IPS DF 6.9 (cell line): ENCODE results near the gene UBR4.

Source experiments
- DNase-seq: peaks from one replicate; pipeline ENCODE4 v3.0.0-alpha.2; 2013; ENCODE audit warnings: low read depth, low spot score
- H3K27ac ChIP-seq: one replicate; pipeline ENCODE4 v1.5.1; 2013; ENCODE audit warnings: low read length, control low read depth
- H3K27me3 ChIP-seq: 2 replicates; pipeline ENCODE4 v1.6.1; 2013; ENCODE audit warnings: mild to moderate bottlenecking, low read length; ENCODE audit not compliant: control insufficient read depth, insufficient read depth
- H3K36me3 ChIP-seq: 2 replicates; pipeline ENCODE4 v1.6.1; 2013; ENCODE audit warnings: low read length; ENCODE audit not compliant: control insufficient read depth, insufficient read depth
- H3K4me1 ChIP-seq: 2 replicates; pipeline ENCODE4 v1.6.1; 2013; ENCODE audit warnings: low read length; ENCODE audit not compliant: control insufficient read depth, insufficient read depth
- H3K4me3 ChIP-seq: 2 replicates; pipeline ENCODE4 v1.5.1; 2013; ENCODE audit warnings: mild to moderate bottlenecking, low read length
- H3K9me3 ChIP-seq: 2 replicates; pipeline ENCODE4 v1.6.1; 2013; ENCODE audit warnings: low read length, inconsistent platforms; ENCODE audit not compliant: control insufficient read depth, insufficient read depth
- WGBS: extraction: QIAGEN DNeasy Blood & Tissue Kit; methylation state at CpG from one replicate; pipeline ENCODE4 v1.1.7; 2013; ENCODE audit warnings: mixed read lengths, missing lambda C conversion rate; ENCODE audit not compliant: insufficient read length, insufficient coverage; 5-methylcytosine and 5-hydroxymethylcytosine counted together

Gene UBR4

DNA sequence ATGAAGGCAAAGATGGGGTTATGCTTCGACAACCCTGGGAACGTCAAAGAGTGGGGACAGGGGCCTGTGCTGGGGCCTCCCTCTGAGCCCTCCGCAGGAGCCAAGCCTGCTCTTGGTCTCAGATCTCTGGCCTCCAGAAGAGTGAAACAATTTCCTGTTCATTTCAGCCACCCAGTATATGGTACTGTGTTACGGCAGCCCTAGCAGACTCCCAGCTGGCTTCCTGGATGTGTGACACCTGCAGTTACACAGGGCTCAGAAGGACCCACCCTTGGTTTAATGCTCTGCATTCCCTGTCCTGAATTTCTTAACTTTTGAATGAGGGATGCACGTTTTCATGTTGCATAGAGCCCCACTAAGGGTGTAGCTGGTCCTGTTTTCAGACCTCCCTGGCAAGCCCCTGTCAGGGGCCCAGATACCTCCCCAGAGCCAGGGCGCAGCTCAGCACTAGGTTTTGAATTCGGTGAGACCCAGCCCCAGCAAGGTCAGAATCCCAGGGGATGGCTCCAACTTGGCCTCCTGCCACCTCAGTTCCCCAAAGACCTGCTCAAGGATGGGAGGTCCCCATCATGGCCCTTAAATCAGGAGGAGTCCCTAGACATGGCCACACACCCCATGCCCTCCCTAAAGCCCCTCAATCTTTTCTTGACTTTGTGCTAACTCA lies 174.6 kb downstream of the UBR4 start:
- no peaks in the 10 kb centered on the region for H3K36me3 ChIP-seq
- H3K4me1 ChIP-seq = no peaks in the 10 kb centered on the region; the same call in 1 of the 2 replicates
- no peak overlapping the region for H3K4me3 ChIP-seq
- WGBS = no CpG with 5 or more reads among the region's 7 CpGs
- H3K27ac ChIP-seq = no peak overlapping the region
- H3K27me3 ChIP-seq = no peaks in the 10 kb centered on the region
- no peaks in the 10 kb centered on the region for H3K9me3 ChIP-seq
- DNase-seq = no peak

DNA sequence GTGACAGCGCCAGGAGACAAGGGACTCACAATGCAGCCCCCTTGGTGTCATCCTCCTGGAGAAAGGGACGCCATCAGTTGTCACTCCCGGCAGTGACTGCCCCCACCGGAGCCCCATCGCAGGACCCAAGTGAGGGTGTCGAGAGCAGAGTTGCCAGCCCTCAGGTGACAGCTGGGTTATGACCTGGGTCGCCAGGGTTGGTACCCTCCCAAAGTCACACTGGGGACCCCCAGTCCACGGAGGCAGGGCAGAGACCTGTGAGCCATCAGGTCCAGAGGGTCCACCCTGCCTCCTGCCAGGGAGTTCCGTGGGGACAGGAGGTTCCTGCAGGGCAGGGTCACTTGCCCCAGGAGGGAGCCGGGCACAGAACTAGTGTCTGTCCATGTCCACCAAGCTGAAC lies 175.3 kb downstream of the UBR4 start:
- H3K36me3 ChIP-seq = no peaks in the 10 kb centered on the region
- H3K27ac ChIP-seq = no peak overlapping the region
- H3K27me3 ChIP-seq = no peaks in the 10 kb centered on the region
- no CpG with 5 or more reads among the region's 10 CpGs for WGBS
- H3K9me3 ChIP-seq = no peaks in the 10 kb centered on the region
- no peaks in the 10 kb centered on the region; the same call in 1 of the 2 replicates for H3K4me1 ChIP-seq
- H3K4me3 ChIP-seq = no peak overlapping the region
- DNase-seq = no peak

DNA sequence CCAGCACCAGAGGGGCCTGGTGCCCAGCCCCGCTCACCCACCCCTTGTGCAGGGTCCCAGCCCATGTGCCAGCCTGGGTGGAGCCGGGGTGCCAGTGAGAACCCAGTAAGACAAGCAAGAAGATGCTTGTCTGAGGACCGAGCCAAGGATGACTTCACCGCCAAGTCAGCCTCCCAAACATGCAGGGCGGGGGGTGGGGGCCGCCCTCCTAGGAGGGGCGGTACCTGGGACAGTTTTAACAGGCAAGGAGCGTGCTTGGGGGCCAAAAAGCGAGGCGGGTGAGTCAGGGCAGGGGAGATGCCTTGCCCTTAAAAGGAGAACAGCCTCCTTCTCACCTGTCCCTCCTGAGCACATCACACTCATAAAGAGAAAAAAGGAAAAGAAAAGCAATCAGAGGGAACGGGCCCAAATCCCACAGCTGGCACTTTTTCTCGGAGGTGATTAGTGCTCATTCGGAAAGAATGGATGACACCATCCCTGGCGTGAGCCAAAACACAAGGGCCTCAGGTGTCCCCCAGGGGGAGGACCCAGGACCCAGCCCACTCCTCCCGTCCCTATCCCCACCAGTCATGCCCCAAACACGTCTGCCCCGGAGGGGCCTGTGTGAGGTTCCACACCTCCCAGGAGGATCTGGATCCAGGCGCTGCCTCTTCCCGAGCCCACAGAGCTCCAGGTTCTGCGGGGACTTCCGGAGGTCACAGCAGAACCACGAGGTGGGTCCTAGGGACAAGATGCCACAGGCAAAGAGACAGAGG lies 176.0 kb downstream of the UBR4 start:
- Histone ChIP-seq H3K36me3 (no peaks in the 10 kb centered on the region), H3K4me1 (no peaks in the 10 kb centered on the region; the same call in 1 of the 2 replicates), H3K27me3 (no peaks in the 10 kb centered on the region), H3K9me3 (no peaks in the 10 kb centered on the region), H3K4me3 (no peak overlapping the region), H3K27ac (no peak overlapping the region)
- WGBS = no CpG with 5 or more reads among the region's 22 CpGs
- no peak for DNase-seq

DNA sequence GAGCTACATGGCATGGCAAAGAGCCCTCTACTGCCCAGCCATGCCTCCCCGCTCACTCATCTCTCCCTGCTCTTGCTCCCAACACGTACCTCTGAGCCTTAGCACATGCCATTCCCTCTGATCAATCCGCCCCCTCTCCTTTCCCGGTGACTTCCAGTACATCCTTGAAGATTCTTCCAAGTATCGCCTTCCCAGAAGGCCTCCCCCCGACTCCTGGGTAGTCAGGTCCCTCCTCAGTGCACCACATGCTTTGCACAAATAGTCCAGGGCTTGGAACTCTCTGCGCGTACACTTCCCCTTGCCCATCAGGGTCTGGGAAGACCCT lies 176.6 kb downstream of the UBR4 start:
- no peak overlapping the region for H3K27ac ChIP-seq

DNA sequence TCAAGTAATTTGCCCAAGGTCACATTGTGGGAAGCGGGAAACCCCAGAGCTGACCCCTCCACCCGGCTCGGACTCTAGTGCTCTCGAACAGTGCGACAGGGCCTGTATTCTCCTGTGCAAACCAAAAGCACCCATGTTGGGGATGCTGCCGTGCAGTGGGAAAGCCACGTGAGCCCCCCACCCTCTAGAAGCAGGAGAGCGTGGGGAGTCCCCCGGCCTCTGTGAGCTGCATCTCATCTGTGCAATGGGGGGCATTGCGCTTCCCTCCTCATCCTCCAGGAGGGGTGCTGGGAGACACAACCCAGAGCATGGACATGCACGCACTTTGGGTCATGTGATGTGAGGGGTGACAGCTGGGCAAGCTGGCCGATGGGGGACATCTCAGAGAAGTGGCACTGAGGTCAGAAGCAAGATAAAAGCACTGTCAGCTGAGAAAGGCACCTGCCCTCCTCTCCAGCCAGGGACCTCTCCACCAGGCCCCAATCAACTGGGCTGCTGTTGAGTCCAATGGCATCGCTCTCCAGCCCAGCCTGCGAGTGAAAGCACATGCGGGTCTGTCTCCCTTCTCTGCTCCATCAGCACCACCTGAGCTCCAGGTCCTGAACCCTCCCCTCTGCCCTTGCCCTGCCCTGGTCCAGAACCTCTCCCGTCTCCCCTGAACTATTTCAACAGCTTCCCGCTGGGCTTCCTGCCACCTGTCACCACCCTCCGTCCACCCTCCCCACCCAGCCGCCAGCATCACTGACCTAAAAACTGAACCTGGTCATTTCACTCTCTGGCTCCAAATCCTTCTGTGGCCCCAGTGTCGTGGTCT lies 177.2 kb downstream of the UBR4 start:
- Histone ChIP-seq H3K9me3 (no peaks in the 10 kb centered on the region), H3K4me1 (peaks cover 2% of the 10 kb centered on the region), H3K27ac (no peak overlapping the region), H3K27me3 (no peaks in the 10 kb centered on the region), H3K36me3 (no peaks in the 10 kb centered on the region), H3K4me3 (no peak overlapping the region)
- WGBS = no CpG with 5 or more reads among the region's 20 CpGs
- no peak for DNase-seq

More for the DNA sequence above, 176.6 kb downstream of the UBR4 start:
- no peaks in the 10 kb centered on the region for H3K9me3 ChIP-seq
- DNase-seq = no peak
- H3K4me3 ChIP-seq = no peak overlapping the region
- H3K4me1 ChIP-seq = no peaks in the 10 kb centered on the region; the same call in 1 of the 2 replicates
- no peaks in the 10 kb centered on the region for H3K36me3 ChIP-seq
- no CpG with 5 or more reads among the region's 8 CpGs for WGBS
- no peaks in the 10 kb centered on the region for H3K27me3 ChIP-seq

DNA sequence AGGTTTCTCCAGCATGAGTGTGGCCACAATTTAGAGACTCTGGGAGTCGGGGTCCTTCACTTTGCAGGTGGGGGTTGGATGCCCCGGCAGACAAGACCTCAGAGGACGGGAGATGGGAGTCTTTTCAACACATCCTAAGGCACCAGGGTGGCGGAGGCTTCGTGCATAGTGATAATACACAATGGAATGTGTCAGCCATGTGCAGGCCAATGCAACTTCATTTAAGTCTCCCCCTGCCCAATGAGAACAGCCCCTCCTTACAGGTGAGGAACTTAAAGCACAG lies 177.7 kb downstream of the UBR4 start:
- H3K4me1 ChIP-seq = peaks cover 2% of the 10 kb centered on the region
- H3K9me3 ChIP-seq = no peaks in the 10 kb centered on the region
- no peak overlapping the region for H3K27ac ChIP-seq
- no peak overlapping the region for H3K4me3 ChIP-seq
- no peaks in the 10 kb centered on the region for H3K27me3 ChIP-seq
- WGBS = no CpG with 5 or more reads among the region's 5 CpGs
- no peaks in the 10 kb centered on the region for H3K36me3 ChIP-seq
- DNase-seq = no peak

DNA sequence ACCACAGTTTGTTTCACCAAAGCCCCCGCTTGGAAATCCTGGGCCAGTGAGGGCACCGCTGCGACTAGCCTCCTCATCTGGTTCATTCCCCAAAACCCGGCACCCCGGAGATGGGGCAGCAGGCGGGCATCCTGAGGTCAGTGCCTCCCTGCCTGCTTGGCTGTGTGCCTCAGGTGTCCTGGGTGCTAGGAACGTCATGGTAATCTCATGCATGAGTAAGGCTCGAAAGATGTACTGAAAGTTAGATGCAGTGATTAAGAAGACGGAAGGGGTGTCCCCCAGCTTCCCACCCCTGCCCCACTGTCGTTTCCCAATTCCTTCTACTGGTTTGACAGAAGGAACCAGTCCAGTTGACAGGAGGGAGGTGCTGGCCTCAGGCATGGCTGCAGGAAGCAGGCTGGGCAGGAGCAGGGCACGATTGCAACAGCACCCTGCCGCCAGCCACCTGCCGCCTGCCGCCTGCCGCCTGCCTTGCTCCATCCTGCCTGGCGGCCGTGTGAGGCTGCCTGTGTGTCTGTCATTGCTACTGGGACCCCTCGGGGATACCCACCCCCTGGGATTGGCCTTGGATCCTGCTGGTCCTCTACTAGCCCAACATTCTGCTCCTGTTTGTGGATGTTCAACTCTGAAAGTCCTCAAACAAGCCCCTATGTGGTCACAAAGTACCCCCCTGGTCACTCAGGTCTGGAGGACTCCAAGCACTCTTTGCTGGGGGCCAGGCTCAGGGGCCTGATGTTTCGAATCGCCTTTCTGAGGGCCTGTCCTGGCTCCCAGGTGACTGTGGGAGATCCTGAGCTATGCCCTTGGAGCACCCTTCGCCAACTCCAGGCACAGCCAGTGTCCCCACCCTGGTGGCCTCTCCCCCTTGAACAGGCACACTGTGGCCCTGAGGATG lies 180.6 kb downstream of the UBR4 start:
- Histone ChIP-seq H3K9me3 (no peaks in the 10 kb centered on the region), H3K4me1 (peaks cover 2% of the 10 kb centered on the region), H3K36me3 (no peaks in the 10 kb centered on the region), H3K4me3 (no peak overlapping the region), H3K27ac (no peak overlapping the region), H3K27me3 (no peaks in the 10 kb centered on the region)
- DNase-seq = no peak
- WGBS = no CpG with 5 or more reads among the region's 21 CpGs

DNA sequence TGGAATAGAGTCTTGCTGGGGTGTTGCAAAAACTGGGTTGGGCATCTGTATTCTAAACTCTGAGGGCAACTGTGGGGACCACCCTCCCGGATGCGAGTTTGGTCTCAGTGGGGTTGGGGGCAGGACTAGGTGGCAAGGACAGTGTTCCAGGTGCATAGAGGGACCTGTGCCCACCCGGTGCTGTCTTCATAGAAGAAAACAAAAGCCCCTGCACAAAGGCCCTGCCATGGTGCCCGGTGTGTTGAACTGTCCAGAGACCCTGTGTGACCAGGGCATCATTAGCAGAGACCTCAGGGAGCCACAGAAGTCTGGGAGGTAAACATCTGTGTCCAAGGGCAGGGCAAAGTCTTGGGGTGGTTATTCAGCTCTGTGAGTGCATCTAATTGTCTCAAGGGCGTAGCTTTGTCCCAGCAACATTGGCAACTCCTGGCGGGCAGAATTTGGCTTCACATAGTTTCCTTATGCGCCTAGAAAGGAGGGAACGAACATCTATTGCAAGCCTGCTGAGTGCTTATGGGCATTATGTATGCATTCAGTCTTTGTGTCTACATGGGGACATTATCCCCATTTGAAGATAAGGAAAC lies 181.4 kb downstream of the UBR4 start:
- Histone ChIP-seq H3K27ac (no peak overlapping the region), H3K36me3 (no peaks in the 10 kb centered on the region), H3K4me1 (peaks cover 2% of the 10 kb centered on the region), H3K27me3 (no peaks in the 10 kb centered on the region), H3K4me3 (no peak overlapping the region), H3K9me3 (no peaks in the 10 kb centered on the region)
- DNase-seq = no peak
- no CpG with 5 or more reads among the region's 8 CpGs for WGBS

DNA sequence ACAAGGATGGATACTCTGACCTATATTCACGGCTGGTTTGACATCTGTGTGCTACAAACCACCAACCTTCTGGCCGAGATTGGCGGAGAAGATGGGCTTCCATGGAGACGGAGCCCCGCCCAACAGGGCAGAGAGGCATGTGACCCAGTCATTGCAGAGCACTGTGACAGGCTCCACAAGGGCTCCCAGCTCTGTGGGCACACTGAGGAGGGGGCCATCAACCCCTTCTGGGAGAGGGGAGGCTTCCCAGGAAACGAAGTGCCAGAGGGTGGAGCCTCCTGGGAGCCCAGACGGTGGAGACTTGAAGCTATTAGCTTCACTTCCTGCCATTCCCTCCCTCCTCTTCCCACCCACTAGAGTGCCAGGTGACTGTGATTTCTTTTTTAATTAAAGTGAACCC lies 182.0 kb downstream of the UBR4 start:
- no peak for DNase-seq
- no peaks in the 10 kb centered on the region for H3K36me3 ChIP-seq

More for the DNA sequence above, 182.0 kb downstream of the UBR4 start:
- no peaks in the 10 kb centered on the region for H3K9me3 ChIP-seq
- no peak overlapping the region for H3K4me3 ChIP-seq
- no peaks in the 10 kb centered on the region for H3K27me3 ChIP-seq
- no CpG with 5 or more reads among the region's 7 CpGs for WGBS
- H3K4me1 ChIP-seq = peaks cover 2% of the 10 kb centered on the region
- H3K27ac ChIP-seq = no peak overlapping the region
